Tibial artery (tissue), 4 donors: ENCODE measurements around the gene ITGBL1.

Source experiments
- DNase-seq, 2 donors: peaks; one replicate each; pipeline ENCODE4 v3.0.0-alpha.2; 2019
- H3K27ac ChIP-seq, 2 donors: fragments of 200-600 bp; sonication (generic) in 1 of 2; 1 replicate in 1 of 2; 2 replicates in 1 of 2; pipeline ENCODE4 v1.5.1; 2018 to 2019; ENCODE audit warnings: mild to moderate bottlenecking in 1 of 2
- H3K27me3 ChIP-seq, 2 donors: fragments of 200-600 bp; sonication (generic) in 1 of 2; one replicate each; pipeline versions ENCODE4 v1.5.1 to v1.6.0; 2016 to 2019
- H3K36me3 ChIP-seq, 3 donors: fragments of 200-600 bp; sonication (generic) in 2 of 3; one replicate each; pipeline ENCODE4 v1.5.1; 2016 to 2019; ENCODE audit warnings: mild to moderate bottlenecking in 2 of 3
- H3K4me1 ChIP-seq, 4 donors: fragments of 200-600 bp; sonication (generic) in 2 of 4; 1 replicate in 3 of 4; 2 replicates in 1 of 4; pipeline ENCODE4 v1.5.1; 2016 to 2019
- H3K4me3 ChIP-seq, 2 donors: fragments of 200-600 bp; sonication (generic) in 1 of 2; 1 replicate in 1 of 2; 2 replicates in 1 of 2; pipeline ENCODE4 v1.5.1; 2018 to 2019; ENCODE audit warnings: mild to moderate bottlenecking in 2 of 2
- H3K9me3 ChIP-seq, 3 donors: fragments of 200-600 bp; sonication (generic) in 1 of 3; one replicate each; pipeline ENCODE4 v1.5.1; 2016 to 2019
- intact Hi-C: fragments of 100-400 bp; cut with DNase I; formaldehyde crosslinking; loops from one replicate; pipeline ENCODE4 v1.15.0; 2023; ENCODE audit warnings: low total_unique reads
- TF ChIP-seq, protein P1 (sequence below), 2 experiments: fragments of 200-600 bp in 1 of 2; fragments of 450-650 bp in 1 of 2; IDR thresholded peaks; one replicate each; pipeline ENCODE4 v1.5.1; 2017 to 2019; ENCODE audit warnings: antibody characterized with exemption in 2 of 2, mild to moderate bottlenecking in 1 of 2, moderate library complexity in 1 of 2

ITGBL1 gene

DNA sequence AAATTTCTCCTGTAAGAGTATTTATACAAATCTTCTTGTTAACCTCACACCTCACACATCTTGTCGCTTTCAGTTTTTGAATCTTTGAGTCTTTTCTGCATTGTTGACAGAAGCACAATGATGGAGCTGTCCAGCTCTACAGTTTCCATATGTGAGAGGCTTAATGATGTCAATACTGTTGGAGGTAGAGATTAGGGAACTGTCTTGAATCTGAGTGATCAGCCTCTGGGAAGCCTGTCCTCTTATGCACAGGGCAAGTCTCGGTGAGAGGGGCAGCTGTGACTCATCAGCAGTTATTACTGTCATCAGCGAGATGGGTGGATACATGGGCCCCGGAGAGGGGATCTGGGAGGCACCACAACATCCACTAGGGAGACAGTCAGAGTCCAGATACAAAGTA, 4.6 kb upstream of the ITGBL1 start:
- TF ChIP-seq, protein P1, sequence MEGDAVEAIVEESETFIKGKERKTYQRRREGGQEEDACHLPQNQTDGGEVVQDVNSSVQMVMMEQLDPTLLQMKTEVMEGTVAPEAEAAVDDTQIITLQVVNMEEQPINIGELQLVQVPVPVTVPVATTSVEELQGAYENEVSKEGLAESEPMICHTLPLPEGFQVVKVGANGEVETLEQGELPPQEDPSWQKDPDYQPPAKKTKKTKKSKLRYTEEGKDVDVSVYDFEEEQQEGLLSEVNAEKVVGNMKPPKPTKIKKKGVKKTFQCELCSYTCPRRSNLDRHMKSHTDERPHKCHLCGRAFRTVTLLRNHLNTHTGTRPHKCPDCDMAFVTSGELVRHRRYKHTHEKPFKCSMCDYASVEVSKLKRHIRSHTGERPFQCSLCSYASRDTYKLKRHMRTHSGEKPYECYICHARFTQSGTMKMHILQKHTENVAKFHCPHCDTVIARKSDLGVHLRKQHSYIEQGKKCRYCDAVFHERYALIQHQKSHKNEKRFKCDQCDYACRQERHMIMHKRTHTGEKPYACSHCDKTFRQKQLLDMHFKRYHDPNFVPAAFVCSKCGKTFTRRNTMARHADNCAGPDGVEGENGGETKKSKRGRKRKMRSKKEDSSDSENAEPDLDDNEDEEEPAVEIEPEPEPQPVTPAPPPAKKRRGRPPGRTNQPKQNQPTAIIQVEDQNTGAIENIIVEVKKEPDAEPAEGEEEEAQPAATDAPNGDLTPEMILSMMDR (IDR thresholded peaks at IDR 0.05) = no peak
- DNase-seq = no peak
- peaks cover 0 to 29% (median 5%) of the 10 kb centered on the region in 4 donors for H3K4me1 ChIP-seq
- intact Hi-C loops = no loop called here
- H3K36me3 ChIP-seq = no peaks in the 10 kb centered on the region
- H3K9me3 ChIP-seq = no peaks in the 10 kb centered on the region
- no peak overlapping the region for H3K4me3 ChIP-seq
- no peak overlapping the region for H3K27ac ChIP-seq
- H3K27me3 ChIP-seq = no peaks in the 10 kb centered on the region

DNA sequence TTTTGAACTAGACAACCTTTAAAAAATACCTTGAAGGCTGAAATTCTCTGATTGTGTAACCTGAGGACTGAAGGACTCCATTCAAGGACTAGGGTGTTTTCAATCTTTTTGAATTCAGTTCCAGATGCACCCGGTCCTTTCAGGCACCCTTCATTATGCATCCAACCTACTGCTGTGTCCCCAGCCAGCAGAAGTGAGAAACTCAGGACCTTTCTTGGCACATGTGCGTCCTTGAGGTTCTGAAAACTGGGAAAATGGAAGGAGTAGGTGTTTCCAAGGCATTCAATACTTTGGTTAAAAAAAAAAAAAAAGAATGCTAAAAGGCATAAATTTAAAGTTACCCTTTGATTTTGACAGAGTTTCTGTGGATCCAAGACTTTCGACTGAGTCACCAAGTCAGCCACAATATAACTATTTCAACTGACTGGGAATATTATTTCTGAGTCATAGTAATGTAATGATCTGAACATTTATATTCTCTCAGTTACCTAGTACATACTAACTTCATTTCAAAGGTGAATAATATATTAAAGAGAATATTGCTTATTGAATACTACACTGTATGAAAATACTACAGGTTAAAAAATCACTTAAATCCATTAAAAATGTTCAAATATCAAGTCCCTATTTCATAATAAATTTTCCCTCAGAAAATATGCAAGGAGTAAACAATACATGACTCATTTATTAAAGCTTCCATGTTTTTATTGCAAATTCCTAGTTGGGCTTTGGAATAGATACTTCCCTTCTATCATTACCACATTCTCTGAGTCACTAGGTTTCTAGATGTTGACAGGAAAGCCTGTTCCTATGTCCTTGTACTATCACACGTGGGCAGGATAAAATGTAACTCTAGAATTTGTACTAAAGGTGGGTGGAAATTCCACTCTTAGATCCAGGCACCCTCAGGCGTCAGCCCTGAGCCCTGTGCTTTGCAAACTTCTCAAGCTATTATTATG, 2.4 kb upstream of the ITGBL1 start:
- intact Hi-C loops = loop anchor here (10.0 kb wide), 1 partner anchor 145 kb away; no protein-coding TSS in a partner anchor
- H3K4me1 ChIP-seq = peaks cover 0 to 42% (median 11%) of the 10 kb centered on the region in 4 donors

DNA sequence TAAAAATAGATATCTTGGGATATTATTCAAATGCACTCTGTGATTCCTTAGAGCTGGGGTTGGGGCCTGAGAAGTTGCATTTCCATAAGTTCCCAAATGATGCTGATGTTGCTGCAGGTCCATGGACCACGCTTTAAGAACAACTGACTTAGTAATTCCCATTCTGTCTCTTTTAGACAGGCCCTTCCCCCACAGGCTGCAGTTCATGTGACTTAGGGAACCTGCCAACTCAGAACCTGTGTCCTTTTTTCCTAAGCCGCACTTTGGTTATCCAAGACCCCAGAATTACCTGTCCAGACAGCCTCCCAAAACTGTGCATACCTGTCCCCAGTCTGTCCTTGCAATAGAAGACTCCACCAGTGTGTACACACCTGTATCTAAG, 1.7 kb upstream of the ITGBL1 start:
- intact Hi-C loops = loop anchor here (10.0 kb wide), 1 partner anchor 146 kb away; no protein-coding TSS in a partner anchor
- no peak overlapping the region for H3K4me3 ChIP-seq
- H3K4me1 ChIP-seq = peaks cover 0 to 49% (median 12%) of the 10 kb centered on the region in 4 donors
- no peaks in the 10 kb centered on the region for H3K9me3 ChIP-seq
- H3K27ac ChIP-seq = peak overlapping the region; percentile 84 to 85
- TF ChIP-seq, protein P1 (IDR thresholded peaks at IDR 0.05) = no peak
- H3K36me3 ChIP-seq = no peaks in the 10 kb centered on the region
- H3K27me3 ChIP-seq = no peaks in the 10 kb centered on the region
- no peak for DNase-seq

More for the DNA sequence above, 2.4 kb upstream of the ITGBL1 start:
- Histone ChIP-seq H3K27me3 (no peaks in the 10 kb centered on the region), H3K9me3 (no peaks in the 10 kb centered on the region), H3K4me3 (no peak overlapping the region), H3K36me3 (no peaks in the 10 kb centered on the region), H3K27ac (peak overlapping the region; percentile 84 to 85)
- TF ChIP-seq, protein P1 (IDR thresholded peaks at IDR 0.05) = no peak
- no peak for DNase-seq

DNA sequence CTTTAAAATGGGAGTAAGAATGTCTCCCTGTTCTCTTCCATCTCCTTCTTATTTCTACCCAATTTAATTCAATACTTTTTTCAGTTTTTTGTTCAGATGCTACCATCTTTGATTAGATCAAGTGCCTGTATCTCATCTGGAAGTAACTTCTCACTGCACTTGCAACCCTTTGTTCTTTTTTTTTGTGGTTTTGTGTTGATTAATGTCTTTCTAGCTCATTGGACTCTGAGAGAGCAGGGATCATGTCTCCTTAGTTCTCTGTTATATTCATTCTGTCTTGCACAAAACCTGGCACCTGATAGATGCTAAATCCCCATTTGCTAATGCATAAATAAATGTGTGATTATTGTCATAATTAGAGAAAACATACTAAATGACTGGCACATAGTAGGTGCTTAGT, 834 bp upstream of the ITGBL1 start:
- TF ChIP-seq, protein P1 (IDR thresholded peaks at IDR 0.05) = no peak
- Histone ChIP-seq H3K9me3 (no peaks in the 10 kb centered on the region), H3K27me3 (no peaks in the 10 kb centered on the region), H3K36me3 (no peaks in the 10 kb centered on the region), H3K4me3 (peak overlapping the region in 1 of 2 donors; percentile 67), H3K27ac (peak overlapping the region; percentile 84 to 85), H3K4me1 (peaks cover 0 to 58% (median 16%) of the 10 kb centered on the region in 4 donors)
- DNase-seq = no peak
- intact Hi-C loops = loop anchor here (10.0 kb wide), 1 partner anchor 147 kb away; no protein-coding TSS in a partner anchor

DNA sequence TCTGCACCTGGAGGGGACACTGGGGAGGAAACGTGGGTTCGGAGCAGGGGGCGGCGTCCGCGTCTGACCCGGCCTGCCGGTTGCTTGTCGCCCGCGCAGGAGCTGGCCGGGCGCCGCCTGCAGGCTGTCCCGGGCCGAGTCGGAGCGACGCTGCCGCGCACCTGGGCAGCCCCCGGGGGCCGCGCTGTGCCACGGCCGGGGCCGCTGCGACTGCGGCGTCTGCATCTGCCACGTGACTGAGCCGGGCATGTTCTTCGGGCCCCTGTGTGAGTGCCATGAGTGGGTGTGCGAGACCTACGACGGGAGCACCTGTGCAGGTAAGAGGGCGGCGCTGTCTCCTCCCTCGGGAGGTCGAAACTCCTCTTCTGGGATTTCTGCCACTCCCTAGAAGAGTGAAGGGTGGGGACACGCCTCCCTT, 1.3 kb downstream of the ITGBL1 start:
- intact Hi-C loops = loop anchor here (10.0 kb wide), 1 partner anchor 149 kb away; no protein-coding TSS in a partner anchor
- Histone ChIP-seq H3K9me3 (no peaks in the 10 kb centered on the region), H3K36me3 (no peaks in the 10 kb centered on the region), H3K4me3 (peak overlapping the region; percentile 67 to 70), H3K4me1 (peaks cover 0 to 78% (median 19%) of the 10 kb centered on the region in 4 donors), H3K27ac (peak overlapping the region; percentile 84 to 85), H3K27me3 (no peaks in the 10 kb centered on the region)
- TF ChIP-seq, protein P1 (IDR thresholded peaks at IDR 0.05) = peak; percentile 35 to 51
- DNase-seq = peak in 1 of 2 donors; percentile 71
